ENCODE data around the gene EPHA8. TPM values are rescaled to one million over a fixed set of nuclear protein-coding genes. Genes with fewer than 3 reads are reported as not detected.

The EPHA8 gene
- polyA plus RNA-seq, 3 donors, result 0.03 to 0.37 TPM; not detected in 1

DNA sequence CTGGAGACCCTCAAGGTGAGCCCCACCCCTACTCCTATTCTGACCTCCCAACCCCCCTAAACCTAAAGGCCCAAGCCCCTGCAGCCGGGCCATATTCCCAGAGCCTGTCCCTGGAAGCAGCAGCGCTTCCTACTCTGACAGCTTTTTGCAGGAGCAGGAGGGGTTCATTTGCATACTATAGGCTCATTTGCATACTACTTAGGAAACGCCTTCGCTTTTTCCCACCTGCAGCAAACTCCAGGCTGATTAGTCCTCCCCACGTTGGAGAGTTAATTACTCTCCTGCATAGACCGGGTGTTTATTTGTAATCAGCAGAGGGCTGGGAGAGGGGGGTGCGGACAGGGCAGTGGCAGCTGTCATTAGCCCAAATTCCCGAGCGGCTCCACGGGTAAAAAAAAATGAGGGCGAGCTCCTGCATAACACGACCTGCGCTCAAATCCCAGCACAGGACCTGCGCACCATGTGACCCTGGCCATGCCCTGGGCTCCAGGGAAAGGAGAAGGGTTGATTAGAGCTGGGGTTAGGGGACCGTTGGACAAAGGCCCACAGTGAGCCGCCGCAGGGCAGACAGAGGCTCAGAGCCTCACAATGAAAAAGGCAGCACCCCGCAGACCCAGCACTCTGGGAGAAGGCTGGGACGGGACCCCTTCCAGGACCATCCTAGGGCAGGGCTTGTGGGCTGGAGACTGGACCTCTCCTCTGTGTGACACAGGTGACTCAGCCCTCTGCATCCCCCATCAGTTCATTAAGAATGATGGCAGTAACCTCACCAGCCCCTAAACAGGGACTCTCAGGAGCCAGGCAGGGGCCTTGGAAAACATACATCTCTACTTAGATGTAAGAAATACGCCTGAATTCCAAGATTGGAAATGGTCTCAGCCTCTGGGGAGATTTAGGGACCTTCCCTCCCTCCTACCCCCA, 63.2 kb downstream of the EPHA8 start:
- no peak overlapping the region for H3K27ac ChIP-seq (ENCODE audit: low read depth, low read length)
- 19 to 36% (median 24%) methylated on average over 20 of the region's 20 CpGs for WGBS, 3 donors

DNA sequence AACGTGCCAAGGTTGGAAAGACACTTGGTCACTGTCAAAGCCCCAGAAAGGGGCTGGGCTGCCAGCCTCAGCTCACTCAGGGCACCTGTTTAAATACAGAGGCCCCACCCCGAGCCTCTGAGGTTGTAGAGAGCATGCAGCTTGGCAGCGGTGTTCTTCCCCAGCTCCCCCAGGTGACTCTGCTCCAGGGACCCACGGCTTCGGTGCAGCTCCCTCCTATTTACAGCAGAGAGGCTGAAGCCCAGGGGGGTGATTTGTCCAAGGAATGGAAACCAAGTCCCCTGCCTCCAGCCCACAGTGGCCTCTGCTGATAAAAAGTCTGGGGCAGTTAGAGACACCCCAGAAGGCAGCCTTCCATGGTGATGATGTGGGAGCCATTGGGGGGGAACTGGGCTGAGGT, 64.0 kb downstream of the EPHA8 start:
- WGBS, 3 donors, result 53 to 61% (median 55%) methylated on average over 5 of the region's 5 CpGs
- no peak overlapping the region for H3K27ac ChIP-seq (ENCODE audit: low read depth, low read length)

DNA sequence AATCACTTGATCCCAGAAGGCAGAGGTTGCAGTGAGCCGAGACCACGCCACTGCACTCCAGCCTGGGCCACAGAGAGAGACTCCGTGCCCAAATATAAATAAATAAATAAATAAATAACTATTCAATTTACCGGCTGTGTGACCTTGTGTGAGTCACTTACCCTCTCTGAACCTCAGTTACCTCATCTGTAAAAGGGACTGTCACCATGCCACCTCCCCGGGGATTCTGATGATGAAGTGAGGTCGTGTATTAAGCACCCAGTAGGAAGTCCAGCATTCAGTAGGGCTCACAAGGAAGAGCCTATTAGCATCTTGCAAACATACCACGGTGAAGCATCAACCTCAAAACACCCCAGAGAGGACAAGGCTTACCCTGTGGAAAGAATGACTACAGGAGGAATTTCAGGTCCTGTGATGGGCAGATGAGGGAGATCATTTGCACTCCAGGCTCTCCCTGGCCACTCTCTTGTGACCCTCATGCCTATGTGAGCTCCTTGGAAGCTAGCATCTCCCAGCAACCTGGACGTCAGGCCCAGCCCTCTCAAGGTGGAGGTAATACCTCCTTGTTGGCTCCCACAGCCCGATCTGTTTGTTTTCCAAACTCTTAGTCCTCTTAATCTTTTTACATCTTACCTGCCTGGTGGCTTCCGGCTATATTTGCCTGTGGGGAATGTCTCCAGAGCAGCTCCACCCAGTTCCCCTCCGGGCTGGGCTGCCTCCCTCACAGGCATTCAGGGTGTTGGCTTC, 65.6 kb downstream of the EPHA8 start:
- H3K27ac ChIP-seq (ENCODE audit: low read depth, low read length), result no peak overlapping the region
- 44 to 51% (median 46%) methylated on average over 11 of the region's 11 CpGs for WGBS, 3 donors

DNA sequence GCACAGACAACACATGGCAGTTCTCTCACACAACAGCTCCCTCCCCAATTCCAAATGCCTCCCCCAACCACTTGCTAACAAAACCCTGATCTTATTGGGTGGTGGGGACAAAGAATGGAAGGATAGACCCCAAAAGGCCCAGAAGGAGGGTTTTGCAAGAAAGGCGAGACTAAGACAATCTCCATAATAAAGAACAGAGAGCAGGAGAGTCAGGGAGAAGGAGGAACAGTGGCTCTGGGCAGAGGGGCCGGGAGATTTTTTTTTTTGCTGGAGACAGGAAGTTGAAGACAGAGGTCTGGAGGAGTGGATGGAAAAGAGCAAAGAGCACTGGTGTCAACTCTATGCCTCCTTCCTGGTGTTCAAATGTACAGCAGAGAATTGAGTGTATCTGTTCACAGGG, 66.6 kb downstream of the EPHA8 start:
- no peak overlapping the region for H3K27ac ChIP-seq (ENCODE audit: low read depth, low read length)
- 32 to 67% (median 44%) methylated on average over 2 of the region's 2 CpGs for WGBS, 3 donors

DNA sequence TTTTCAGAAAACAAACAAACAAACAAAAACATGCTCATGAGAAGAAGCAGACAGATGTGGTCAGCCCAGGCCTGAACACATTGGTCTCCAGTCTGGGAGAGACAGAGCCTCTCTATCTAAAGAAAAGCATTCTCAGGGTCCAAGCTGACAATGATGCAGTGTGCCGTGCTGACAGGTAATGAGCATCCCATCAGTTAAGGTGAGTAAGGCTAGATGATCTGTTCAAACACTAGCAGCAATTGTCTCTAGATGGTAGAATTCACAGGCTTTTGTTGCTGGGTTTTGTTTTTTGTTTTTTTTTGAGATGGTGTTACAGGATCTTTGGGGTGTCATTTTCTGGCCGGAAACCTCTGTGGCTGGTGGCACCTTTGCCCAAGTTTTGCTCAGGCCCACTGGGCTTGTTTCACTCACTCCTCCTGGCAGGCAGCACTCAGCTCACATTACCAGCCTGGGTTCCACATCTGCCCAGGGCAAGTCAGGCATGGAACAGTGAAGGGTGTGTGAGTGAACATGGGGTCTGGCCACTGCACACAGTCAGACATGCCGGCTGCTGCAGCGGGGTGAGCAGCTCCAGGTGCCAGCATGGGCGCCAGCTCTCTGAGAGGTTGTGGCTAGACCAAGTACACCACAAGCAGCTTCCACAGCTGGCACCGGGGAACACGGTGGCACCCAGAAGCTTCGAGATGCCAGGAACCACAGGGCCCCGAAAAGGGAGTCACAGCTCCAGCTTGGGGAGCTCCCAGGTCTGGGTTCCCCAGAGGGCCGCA, 70.6 kb downstream of the EPHA8 start:
- WGBS, 3 donors, result 83 to 93% (median 91%) methylated on average over 10 of the region's 10 CpGs

DNA sequence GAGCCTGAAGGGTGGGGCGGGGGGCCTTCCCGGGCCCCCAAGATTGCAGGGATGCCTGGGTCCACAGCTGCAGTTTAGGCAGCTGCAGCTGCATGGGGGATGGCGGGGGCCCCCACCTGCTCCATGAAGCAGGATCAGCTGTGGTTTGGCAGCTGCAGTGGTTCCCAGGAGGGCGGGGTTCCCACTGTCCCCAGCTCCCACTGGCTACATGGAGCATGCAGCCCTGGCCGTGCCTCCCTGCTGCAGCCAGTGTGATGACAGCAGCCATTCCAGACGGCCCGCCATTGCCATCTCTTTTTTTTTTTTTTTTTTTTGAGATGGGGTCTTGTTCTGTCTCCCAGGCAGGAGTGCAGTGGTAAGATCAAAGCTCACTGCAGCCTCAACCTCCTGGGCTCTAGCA, 72.1 kb downstream of the EPHA8 start:
- H3K27ac ChIP-seq (ENCODE audit: low read depth, low read length), result no peak overlapping the region
- WGBS, 3 donors, result 24 to 68% (median 66%) methylated on average over 5 to 7 of the region's 7 CpGs

More for the DNA sequence above, 70.6 kb downstream of the EPHA8 start:
- H3K27ac ChIP-seq (ENCODE audit: low read depth, low read length), result no peak overlapping the region

DNA sequence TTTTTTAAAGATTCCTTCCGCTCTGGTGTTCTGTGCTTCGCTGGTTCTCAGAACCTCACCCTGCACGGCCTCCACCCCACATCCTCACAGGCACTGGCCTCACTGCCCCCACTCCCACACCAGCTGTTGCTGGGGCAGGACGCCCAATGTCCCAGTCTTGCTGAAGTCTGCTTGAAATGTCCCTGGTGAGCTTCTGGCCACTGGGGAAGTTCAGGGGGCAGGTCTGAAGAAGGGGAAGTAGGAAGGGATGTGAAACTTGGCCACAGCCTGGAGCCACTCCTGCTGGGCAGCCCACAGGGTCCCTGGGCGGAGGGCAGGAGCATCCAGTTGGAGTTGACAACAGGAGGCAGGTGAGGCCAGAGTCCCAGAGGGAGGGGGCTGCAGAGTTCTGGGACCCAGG, 73.1 kb downstream of the EPHA8 start, which contains the start of gene C1QA:
TSS of gene C1QA (plus strand) at position 276 of the 400 bp plus-strand sequence. CDS start 989 bp downstream, outside the sequence.
- WGBS, 3 donors, result 42 to 47% (median 46%) methylated on average over 5 of the region's 5 CpGs
- H3K27ac ChIP-seq (ENCODE audit: low read depth, low read length), result no peak within 1 kb of the TSS

DNA sequence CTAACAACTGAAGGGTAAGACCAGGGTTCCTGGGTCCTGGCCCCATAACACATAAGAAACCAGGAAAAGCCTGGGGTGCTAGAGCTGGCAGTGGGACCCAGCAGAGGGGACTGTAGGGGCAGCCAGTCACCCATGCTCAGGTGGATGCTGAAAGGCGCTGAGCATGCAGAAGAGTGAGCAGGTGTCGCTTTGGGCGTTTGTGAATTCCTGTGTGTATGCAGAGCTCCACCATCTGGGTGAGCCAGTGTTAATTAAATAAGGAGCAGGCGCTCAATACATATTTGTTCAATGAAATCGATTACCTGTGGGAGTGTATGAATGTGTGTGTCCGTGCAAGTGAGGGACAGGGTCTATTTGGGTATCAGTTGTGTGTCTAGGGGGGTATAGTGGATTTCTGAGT, 73.6 kb downstream of the EPHA8 start:
- H3K27ac ChIP-seq (ENCODE audit: low read depth, low read length), result no peak overlapping the region

DNA sequence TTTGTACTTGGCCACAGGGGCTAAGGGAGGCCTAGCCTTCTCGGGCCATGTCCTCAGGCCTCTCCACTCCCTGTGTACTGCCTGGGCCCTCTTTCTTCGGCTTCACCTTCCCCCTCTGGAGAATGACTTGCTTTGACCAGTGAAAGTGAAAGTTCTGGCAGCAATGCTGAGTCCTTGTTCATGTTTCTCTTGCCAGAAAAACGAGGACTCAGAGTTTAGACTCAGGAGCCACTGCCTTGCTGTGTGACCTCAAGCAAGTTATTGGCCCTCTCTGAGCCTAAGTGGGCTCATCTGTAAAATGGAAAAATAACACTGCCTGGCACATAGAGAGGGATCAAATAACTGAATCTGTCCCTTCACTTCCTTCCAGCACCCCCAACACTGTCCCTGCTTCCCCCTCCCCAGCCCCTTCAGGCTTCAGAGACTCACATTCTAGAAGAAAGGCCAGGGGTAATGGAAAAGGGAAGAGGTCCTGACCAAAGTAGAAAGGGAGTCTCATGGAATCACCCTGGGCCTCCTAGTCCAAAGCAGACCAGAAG, 74.7 kb downstream of the EPHA8 start:
- H3K27ac ChIP-seq (ENCODE audit: low read depth, low read length), result no peak overlapping the region
- WGBS, 3 donors, result 56 to 58% (median 57%) methylated on average over 3 of the region's 3 CpGs

More for the DNA sequence above, 73.6 kb downstream of the EPHA8 start:
- 37 to 79% (median 74%) methylated on average over 6 of the region's 6 CpGs for WGBS, 3 donors

DNA sequence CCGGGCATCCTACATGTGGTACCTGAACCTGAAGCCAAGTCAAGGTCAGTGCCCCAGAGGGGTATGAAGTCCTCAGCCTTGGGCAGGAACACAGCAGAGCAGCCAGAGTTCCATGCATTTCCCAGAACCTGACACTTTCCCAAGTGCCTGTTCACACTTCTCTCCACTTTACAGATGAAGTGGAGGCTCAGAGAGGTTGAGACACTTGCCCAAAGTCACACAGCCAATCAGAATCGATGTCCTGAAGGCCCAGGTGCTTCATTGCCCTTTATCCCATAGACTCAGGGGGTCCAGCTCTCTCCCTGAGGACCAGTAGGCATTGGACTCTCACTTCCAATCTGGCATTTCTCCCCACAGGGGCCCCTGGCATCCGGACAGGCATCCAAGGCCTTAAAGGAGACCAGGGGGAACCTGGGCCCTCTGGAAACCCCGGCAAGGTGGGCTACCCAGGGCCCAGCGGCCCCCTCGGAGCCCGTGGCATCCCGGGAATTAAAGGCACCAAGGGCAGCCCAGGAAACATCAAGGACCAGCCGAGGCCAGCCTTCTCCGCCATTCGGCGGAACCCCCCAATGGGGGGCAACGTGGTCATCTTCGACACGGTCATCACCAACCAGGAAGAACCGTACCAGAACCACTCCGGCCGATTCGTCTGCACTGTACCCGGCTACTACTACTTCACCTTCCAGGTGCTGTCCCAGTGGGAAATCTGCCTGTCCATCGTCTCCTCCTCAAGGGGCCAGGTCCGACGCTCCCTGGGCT, 75.4 kb downstream of the EPHA8 start:
- WGBS, 3 donors, result 80 to 82% (median 82%) methylated on average over 23 of the region's 23 CpGs
- no peak overlapping the region for H3K27ac ChIP-seq (ENCODE audit: low read depth, low read length)

DNA sequence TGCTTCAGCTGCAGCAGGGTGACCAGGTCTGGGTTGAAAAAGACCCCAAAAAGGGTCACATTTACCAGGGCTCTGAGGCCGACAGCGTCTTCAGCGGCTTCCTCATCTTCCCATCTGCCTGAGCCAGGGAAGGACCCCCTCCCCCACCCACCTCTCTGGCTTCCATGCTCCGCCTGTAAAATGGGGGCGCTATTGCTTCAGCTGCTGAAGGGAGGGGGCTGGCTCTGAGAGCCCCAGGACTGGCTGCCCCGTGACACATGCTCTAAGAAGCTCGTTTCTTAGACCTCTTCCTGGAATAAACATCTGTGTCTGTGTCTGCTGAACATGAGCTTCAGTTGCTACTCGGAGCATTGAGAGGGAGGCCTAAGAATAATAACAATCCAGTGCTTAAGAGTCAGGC, 76.0 kb downstream of the EPHA8 start:
- no peak overlapping the region for H3K27ac ChIP-seq (ENCODE audit: low read depth, low read length)
- 35 to 76% (median 50%) methylated on average over 8 of the region's 8 CpGs for WGBS, 3 donors

DNA sequence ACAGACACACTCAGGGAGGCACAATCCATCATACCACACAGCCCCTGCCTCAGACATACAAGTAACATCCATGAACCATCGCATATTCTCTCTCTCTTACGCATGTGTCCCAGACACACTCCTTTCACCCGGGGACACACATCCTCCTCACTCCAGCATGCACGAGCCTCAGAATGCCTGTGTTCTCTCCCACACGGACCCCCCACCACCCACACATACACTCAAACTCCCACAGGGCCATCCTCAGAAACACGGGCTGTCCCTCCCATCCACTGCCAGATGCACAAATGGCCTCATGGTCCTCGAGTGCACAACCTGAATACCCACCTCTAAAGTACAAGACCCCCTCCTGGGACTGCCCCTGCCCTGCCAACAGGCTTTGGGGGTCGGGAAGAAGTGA, 78.0 kb downstream of the EPHA8 start:
- 46 to 58% (median 51%) methylated on average over 8 of the region's 8 CpGs for WGBS, 3 donors
- H3K27ac ChIP-seq (ENCODE audit: low read depth, low read length), result no peak overlapping the region

DNA sequence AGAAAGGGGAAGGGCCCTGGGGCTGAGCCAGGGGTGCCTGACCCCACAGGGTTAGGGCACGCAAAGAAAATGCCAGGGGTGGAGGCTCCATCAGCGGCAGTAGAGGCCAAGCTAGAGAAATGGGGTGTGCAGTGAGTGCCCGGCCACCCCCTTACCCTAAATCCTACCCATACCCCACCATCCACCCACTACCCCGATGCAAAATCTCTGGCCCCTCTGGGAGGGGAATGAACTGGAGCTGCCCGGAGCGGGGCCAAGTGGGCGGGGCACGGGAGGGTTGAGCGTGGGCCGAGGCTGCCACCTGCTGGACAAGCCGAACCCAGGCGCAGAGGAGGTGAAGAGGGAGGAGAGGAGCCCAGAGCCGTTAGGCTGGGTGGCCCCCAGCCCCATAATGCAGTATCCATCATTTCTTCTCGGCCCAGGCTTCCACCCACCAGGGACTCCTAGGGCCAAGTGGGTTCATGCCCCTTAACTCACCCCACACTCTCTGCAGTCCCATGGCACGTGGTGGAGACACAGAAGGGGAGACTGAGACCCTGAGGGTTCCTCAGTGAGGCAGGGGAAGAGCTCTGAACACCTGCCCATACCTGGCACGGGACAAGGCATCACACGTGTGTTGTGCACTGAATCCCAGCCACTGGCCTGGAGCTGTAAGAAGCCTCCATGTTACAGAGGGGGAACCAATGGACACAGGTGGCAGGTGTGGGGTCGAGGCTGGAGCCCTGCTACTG, 78.8 kb downstream of the EPHA8 start:
- WGBS, 3 donors, result 8 to 10% (median 8%) methylated on average over 18 of the region's 18 CpGs
- H3K27ac ChIP-seq (ENCODE audit: low read depth, low read length), result no peak overlapping the region

DNA sequence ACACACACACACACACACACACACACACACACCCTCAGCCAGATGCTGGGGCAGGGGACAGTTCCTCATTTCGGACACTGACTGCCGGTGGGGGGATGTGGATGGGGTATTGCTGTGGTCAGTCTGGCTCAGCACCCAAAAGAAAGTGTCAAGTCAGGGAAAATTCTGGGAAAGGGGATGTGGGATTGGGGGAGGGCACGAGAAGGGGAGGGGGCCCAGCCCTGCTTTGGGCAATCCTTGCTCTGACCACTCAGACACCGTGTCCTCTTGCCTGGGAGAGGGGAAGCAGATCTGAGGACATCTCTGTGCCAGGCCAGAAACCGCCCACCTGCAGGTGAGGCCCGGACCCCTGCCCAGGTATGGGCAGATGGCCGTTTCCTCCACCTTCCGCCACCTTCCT, 80.1 kb downstream of the EPHA8 start, which contains the start of gene C1QC:
TSS of gene C1QC (plus strand) at position 253 of the 400 bp plus-strand sequence. CDS start 391 bp downstream, outside the sequence.
- no peak within 1 kb of the TSS for H3K27ac ChIP-seq (ENCODE audit: low read depth, low read length)
- WGBS, 3 donors, result 63 to 81% (median 68%) methylated on average over 7 to 8 of the region's 8 CpGs

DNA sequence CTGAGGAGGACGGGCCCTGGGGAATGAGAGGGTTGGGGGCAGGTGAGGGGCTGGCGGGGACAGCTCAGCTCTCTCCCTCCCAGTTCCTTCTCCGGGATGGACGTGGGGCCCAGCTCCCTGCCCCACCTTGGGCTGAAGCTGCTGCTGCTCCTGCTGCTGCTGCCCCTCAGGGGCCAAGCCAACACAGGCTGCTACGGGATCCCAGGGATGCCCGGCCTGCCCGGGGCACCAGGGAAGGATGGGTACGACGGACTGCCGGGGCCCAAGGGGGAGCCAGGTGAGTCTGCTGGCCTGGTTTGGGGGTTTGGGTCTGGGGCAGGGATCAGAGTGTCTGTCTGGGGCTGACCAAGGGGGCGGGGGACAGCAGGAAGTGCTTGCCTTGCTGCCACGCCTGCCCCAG, 80.6 kb downstream of the EPHA8 start:
- H3K27ac ChIP-seq (ENCODE audit: low read depth, low read length), result no peak overlapping the region
- WGBS, 3 donors, result 65 to 91% (median 77%) methylated on average over 10 to 12 of the region's 12 CpGs

DNA sequence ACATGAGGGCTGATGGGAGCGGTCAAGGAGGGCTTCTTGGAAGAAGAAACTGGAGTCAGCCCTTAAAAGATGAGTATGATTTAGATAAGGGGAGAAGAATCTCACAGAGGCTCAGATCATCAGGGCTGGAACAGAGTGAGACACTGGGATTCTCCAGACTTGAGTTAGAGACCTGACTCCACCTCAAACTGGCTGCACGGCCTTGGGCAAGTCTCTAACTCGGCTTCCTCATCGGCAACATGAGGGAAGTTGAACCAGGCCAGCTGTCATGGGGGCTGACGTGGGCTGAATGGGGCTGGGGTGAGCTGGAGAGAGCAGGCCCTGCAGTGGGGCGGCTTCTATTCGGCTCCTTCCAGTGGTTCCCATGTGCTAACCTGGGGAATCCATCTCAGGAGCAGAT, 82.6 kb downstream of the EPHA8 start:
- 66 to 75% (median 69%) methylated on average over 7 of the region's 7 CpGs for WGBS, 3 donors
- no peak overlapping the region for H3K27ac ChIP-seq (ENCODE audit: low read depth, low read length)

DNA sequence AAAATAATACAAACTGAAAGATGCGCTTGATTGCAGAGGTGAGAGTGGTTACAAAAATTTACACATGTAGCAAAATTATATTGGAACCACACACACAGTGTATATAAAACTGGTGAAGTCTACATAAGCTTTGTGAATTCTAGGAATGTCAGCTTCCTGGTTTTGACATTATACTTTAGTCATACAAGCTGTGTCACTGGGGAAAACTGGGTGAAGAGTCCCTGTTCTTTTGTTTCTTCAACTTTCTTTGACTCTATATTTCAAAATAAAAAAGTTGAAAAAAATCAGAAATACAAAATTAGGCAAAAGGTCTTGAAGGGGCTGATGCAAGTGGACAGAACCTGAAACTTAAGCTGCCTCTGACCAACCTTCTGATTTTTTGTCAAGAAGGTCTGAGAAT, 83.1 kb downstream of the EPHA8 start:
- WGBS, 3 donors, result 0 to 97% (median 3%) methylated on average over 1 of the region's 1 CpG
- H3K27ac ChIP-seq (ENCODE audit: low read depth, low read length), result no peak overlapping the region
